ENCODE measurements around the gene PTPRK.

GRCh38 chr6:128025478-128025877 lies 494.9 kb downstream of the PTPRK start:
- TF ChIP-seq RAD21 (IDR thresholded peaks at IDR 0.05; ENCODE audit: low read depth) (no peak), NFIC (IDR thresholded peaks at IDR 0.05) (no peak), YY1 (IDR thresholded peaks at IDR 0.05; ENCODE audit: low read depth) (no peak), EP300 (IDR thresholded peaks at IDR 0.05; ENCODE audit: borderline replicate concordance) (no peak), TEAD4 (IDR thresholded peaks at IDR 0.05) (no peak), ZBTB7A (IDR thresholded peaks at IDR 0.05; ENCODE audit: low read depth) (no peak)

Data from Ishikawa (cell line).